ENCODE data around the gene SULT4A1. TPM values are rescaled to one million over a fixed set of nuclear protein-coding genes. Genes with fewer than 3 reads are reported as not detected.

Gene SULT4A1
- total RNA-seq, 1 experiment from 2014 or later, result 12.6 TPM

- no peak for TF ChIP-seq ZMAT4 (CRISPR knock-in tag; IDR thresholded peaks at IDR 0.05)
- no peak for TF ChIP-seq ZNF532 (CRISPR knock-in tag; IDR thresholded peaks at IDR 0.05; ENCODE audit: borderline replicate concordance)
- 0 out of 2 replicates have a peak, but pooled peaks have one; percentile 11 for TF ChIP-seq NR2C2 (CRISPR knock-in tag; IDR thresholded peaks at IDR 0.05)
- H3K4me1 Mint-ChIP-seq, result peaks cover 21% of the 10 kb centered on the region
- POLR2A ChIA-PET, result interaction anchor here (1.4 kb wide), 1 partner anchor 56 kb away, joined by 3 read pairs; no protein-coding TSS in a partner anchor
- CTCF ChIA-PET, result interaction anchor here (0.8 to 1.8 kb wide), 7 partner anchors 15 to 624 kb away, joined by 3 to 8 read pairs (median 3); partner anchors contain the start of gene TTLL12
- peak overlapping the region; percentile 51 for H3K27ac Mint-ChIP-seq
- ATAC-seq (peak; percentile 5; the same call in 1 of the 2 replicates), DNase-seq (ENCODE audit: low spot score) (no peak)
- H3K27me3 Mint-ChIP-seq (ENCODE audit: low read depth), result no peaks in the 10 kb centered on the region; the same call in 1 of the 2 replicates
- no peaks in the 10 kb centered on the region for H3K9me3 Mint-ChIP-seq
- H3K36me3 Mint-ChIP-seq, result no peaks in the 10 kb centered on the region
- peak overlapping the region; percentile 82 for H3K4me3 Mint-ChIP-seq
These were observed 50.5 kb downstream of the SULT4A1 start for GRCh38 chr22:43811777-43812148.

GRCh38 chr22:43802897-43803495 lies 59.3 kb downstream of the SULT4A1 start:
- CTCF ChIA-PET, result no interaction called here
- POLR2A ChIA-PET, result no interaction called here

GRCh38 chr22:43800970-43801369 lies 61.3 kb downstream of the SULT4A1 start:
- CTCF ChIA-PET, result interaction anchor here (1.2 to 1.6 kb wide), 2 partner anchors 45 to 84 kb away, joined by 3 to 4 read pairs; no protein-coding TSS in a partner anchor
- TF ChIP-seq ZNF532 (CRISPR knock-in tag; IDR thresholded peaks at IDR 0.05; ENCODE audit: borderline replicate concordance) (no peak), MXD4 (CRISPR knock-in tag; IDR thresholded peaks at IDR 0.05; ENCODE audit: borderline replicate concordance) (no peak), RORB (CRISPR knock-in tag; IDR thresholded peaks at IDR 0.05) (no peak)
- H3K36me3 Mint-ChIP-seq, result no peaks in the 10 kb centered on the region
- H3K4me1 Mint-ChIP-seq, result peaks cover 6% of the 10 kb centered on the region
- peaks cover 13% of the 10 kb centered on the region for H3K9me3 Mint-ChIP-seq
- DNase-seq (ENCODE audit: low spot score) (no peak), ATAC-seq (no peak)
- no peak overlapping the region for H3K27ac Mint-ChIP-seq
- no peak overlapping the region for H3K4me3 Mint-ChIP-seq
- POLR2A ChIA-PET, result no interaction called here
- H3K27me3 Mint-ChIP-seq (ENCODE audit: low read depth), result peaks cover 5% of the 10 kb centered on the region

More at GRCh38 chr22:43802897-43803495, 59.3 kb downstream of the SULT4A1 start:
- DNase-seq (ENCODE audit: low spot score) (no peak), ATAC-seq (no peak)
- H3K27ac Mint-ChIP-seq, result no peak overlapping the region
- no peak for TF ChIP-seq NFATC4 (CRISPR knock-in tag; IDR thresholded peaks at IDR 0.05)
- H3K4me3 Mint-ChIP-seq, result no peak overlapping the region
- peaks cover 13% of the 10 kb centered on the region for H3K9me3 Mint-ChIP-seq
- H3K36me3 Mint-ChIP-seq, result no peaks in the 10 kb centered on the region
- peaks cover 5% of the 10 kb centered on the region for H3K27me3 Mint-ChIP-seq (ENCODE audit: low read depth)
- peaks cover 6% of the 10 kb centered on the region for H3K4me1 Mint-ChIP-seq

- Mint-ChIP-seq H3K27me3 (ENCODE audit: low read depth) (peaks cover 5% of the 10 kb centered on the region), H3K27ac (no peak overlapping the region), H3K4me3 (no peak overlapping the region), H3K36me3 (no peaks in the 10 kb centered on the region), H3K9me3 (peaks cover 13% of the 10 kb centered on the region), H3K4me1 (peaks cover 6% of the 10 kb centered on the region)
- ChIA-PET POLR2A (no interaction called here), CTCF (no interaction called here)
- DNase-seq (ENCODE audit: low spot score) (no peak), ATAC-seq (no peak)
- no peak for TF ChIP-seq SP1 (CRISPR knock-in tag; conservative IDR thresholded peaks at IDR 0.05)
- no peak for TF ChIP-seq FOXK1 (CRISPR knock-in tag; IDR thresholded peaks at IDR 0.05)
- no peak for TF ChIP-seq ZNF232 (CRISPR knock-in tag; IDR thresholded peaks at IDR 0.05)
- no peak for TF ChIP-seq NFE2L1 (CRISPR knock-in tag; IDR thresholded peaks at IDR 0.05)
- TF ChIP-seq IRF2 (CRISPR knock-in tag; IDR thresholded peaks at IDR 0.05; ENCODE audit: borderline replicate concordance, low read depth), result no peak
- TF ChIP-seq FOXP4 (CRISPR knock-in tag; IDR thresholded peaks at IDR 0.05), result no peak
These were observed 63.8 kb downstream of the SULT4A1 start for GRCh38 chr22:43798492-43798891.

All from WTC11 (cell line).